Duodenal mucosa (tissue), 2 donors: Measurements from ENCODE around the gene CRX.
"Not testable (repeated sequence)": the region's sequence is repeated elsewhere in the genome, so short reads cannot be mapped to it uniquely, and the experiment has no call there.

Source experiments
- H3K27ac ChIP-seq: one replicate; pipeline ENCODE4 v1.7.0; 2013; ENCODE audit warnings: low read depth, low read length
- H3K27me3 ChIP-seq, 2 donors: one replicate each; pipeline ENCODE4 v1.7.0; 2013; ENCODE audit warnings: low read length in 2 of 2, control low read depth in 1 of 2; ENCODE audit not compliant: insufficient read depth in 2 of 2, control insufficient read depth in 1 of 2
- H3K36me3 ChIP-seq, 2 donors: one replicate each; pipeline ENCODE4 v1.7.0; 2013; ENCODE audit warnings: low read length in 2 of 2, control low read depth in 1 of 2; ENCODE audit not compliant: insufficient read depth in 2 of 2, control insufficient read depth in 1 of 2
- H3K4me1 ChIP-seq, 2 donors: one replicate each; pipeline ENCODE4 v1.7.0; 2013; ENCODE audit warnings: low read length in 2 of 2, control low read depth in 1 of 2; ENCODE audit not compliant: insufficient read depth in 2 of 2, control insufficient read depth in 1 of 2
- H3K4me3 ChIP-seq, 2 donors: one replicate each; pipeline ENCODE4 v1.7.0; 2013; ENCODE audit warnings: low read length in 2 of 2, low read depth in 1 of 2
- H3K9ac ChIP-seq, 2 donors: one replicate each; pipeline ENCODE4 v1.7.0; 2013; ENCODE audit warnings: low read length in 2 of 2, low read depth in 1 of 2
- H3K9me3 ChIP-seq, 2 donors: one replicate each; pipeline ENCODE4 v1.7.0; 2013; ENCODE audit warnings: low read length in 2 of 2, control low read depth in 1 of 2; ENCODE audit not compliant: control insufficient read depth in 1 of 2

Gene CRX

DNA sequence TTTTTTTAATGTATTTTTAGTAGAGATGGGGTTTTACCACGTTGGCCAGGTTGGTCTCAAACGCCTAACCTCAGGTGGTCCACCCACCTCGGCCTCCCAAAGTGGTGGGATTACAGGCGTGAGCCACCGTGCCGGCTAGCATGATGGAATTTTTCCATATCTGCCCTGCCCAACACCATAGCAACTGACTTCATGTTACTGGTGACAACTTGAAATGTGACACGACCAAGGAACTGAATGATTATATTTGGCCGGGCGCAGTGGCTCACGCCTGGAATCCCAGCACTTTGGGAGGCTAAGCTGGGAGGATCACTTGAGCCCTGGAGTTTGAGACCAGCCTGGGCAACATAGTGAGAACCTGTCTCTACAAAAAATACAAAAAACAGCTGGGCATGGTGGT is 34.4 kb upstream of the CRX start:
- not testable (repeated sequence) for H3K27ac ChIP-seq, H3K9ac ChIP-seq, H3K27me3 ChIP-seq, H3K4me1 ChIP-seq, H3K9me3 ChIP-seq, H3K4me3 ChIP-seq
- peaks cover 5 to 36% of the 10 kb centered on the region in 2 donors for H3K36me3 ChIP-seq

DNA sequence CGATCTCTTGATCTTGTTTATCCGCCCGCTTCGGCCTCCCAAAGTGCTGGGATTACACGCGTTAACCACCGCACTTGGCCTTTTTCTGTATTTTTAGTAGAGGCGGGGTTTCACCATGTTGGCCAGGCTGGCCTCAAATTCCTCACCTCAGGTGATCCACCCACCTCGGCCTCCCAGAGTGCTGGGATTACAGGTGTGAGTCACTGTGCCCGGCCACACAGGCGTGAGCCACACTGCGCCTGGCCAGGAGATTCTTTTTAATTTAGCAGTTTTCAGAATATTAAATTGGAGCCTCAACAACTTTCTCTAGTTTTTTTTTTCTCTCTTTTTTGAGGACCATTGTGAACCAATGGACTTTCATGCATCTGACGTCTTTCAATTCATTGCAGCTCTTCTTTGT is 31.9 kb upstream of the CRX start:
- not testable (repeated sequence) for H3K4me1 ChIP-seq, H3K4me3 ChIP-seq, H3K9ac ChIP-seq, H3K27me3 ChIP-seq, H3K9me3 ChIP-seq, H3K27ac ChIP-seq
- peaks cover 0 to 20% of the 10 kb centered on the region in 2 donors for H3K36me3 ChIP-seq

DNA sequence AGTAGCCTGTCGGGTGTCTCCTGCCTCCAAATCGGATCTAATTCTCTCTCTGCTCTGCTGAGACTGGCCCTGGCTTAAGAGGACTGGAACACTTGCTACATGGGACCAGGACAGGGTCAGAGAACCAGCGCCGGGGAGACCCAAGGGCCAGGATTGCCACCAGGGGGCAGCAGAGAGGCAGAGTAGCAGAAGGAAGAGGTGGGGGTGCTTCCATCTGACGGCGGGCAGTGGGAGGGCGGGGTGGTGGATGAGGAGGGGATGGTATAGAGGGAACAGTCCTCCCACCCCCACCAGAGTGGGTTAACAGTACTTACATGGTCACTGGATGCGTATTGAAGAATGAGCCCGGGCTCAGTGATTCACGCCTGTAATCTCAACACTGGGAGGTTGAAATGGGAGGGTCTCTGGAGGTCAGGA is 31.3 kb upstream of the CRX start:
- Histone ChIP-seq H3K27ac (no peak overlapping the region), H3K4me1 (no peaks in the 10 kb centered on the region), H3K27me3 (no peaks in the 10 kb centered on the region), H3K4me3 (no peak overlapping the region), H3K36me3 (peaks cover 0 to 14% of the 10 kb centered on the region in 2 donors), H3K9ac (no peak overlapping the region), H3K9me3 (peaks cover 0 to 4% of the 10 kb centered on the region in 2 donors)

DNA sequence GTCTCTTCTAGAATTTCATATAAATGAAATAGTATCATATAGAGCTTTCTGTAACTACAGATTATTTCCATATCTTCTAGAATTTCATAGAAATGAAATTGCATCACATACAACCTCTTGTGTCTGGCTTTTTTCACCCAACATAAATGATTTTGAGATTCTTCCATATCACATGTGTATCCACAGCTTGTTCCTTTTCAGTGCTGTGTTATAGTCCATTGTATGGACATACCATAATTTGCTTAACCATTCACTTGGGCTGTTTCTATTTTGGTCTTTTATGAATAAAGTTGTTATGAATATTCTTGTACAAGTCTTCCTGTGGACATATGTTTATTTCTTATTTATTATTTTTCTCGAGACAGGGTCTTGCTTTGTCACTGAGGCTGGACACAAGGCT is 29.1 kb upstream of the CRX start:
- Histone ChIP-seq H3K4me3 (no peak overlapping the region), H3K27ac (no peak overlapping the region), H3K36me3 (no peaks in the 10 kb centered on the region), H3K4me1 (no peaks in the 10 kb centered on the region), H3K9ac (no peak overlapping the region), H3K27me3 (no peaks in the 10 kb centered on the region), H3K9me3 (peaks cover 0 to 4% of the 10 kb centered on the region in 2 donors)

DNA sequence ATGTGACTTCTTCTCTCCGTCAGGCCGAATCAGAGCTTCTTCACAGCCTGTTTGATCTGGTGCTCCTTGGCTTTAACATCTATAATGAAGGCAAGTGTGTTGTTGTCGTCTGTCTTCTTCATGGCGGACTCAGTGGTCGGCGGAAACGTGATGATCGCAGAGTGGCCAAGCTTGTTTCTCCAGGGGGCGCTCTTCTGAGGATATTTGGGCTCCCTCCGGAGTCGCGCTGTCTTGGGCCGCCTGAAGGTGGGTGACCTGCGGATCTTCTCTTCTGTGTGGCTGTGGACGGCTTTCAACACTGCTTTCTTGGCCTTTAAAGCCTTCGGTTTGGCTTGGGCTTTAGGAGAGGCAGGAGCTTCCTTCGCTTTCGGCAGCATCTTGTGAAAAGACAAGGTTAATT is 27.2 kb upstream of the CRX start:
- peaks cover 0 to 4% of the 10 kb centered on the region in 2 donors for H3K9me3 ChIP-seq
- no peaks in the 10 kb centered on the region for H3K4me1 ChIP-seq
- H3K36me3 ChIP-seq, result no peaks in the 10 kb centered on the region
- H3K27me3 ChIP-seq, result peaks cover 0 to 5% of the 10 kb centered on the region in 2 donors
- no peak overlapping the region for H3K9ac ChIP-seq
- H3K4me3 ChIP-seq, result no peak overlapping the region
- no peak overlapping the region for H3K27ac ChIP-seq

DNA sequence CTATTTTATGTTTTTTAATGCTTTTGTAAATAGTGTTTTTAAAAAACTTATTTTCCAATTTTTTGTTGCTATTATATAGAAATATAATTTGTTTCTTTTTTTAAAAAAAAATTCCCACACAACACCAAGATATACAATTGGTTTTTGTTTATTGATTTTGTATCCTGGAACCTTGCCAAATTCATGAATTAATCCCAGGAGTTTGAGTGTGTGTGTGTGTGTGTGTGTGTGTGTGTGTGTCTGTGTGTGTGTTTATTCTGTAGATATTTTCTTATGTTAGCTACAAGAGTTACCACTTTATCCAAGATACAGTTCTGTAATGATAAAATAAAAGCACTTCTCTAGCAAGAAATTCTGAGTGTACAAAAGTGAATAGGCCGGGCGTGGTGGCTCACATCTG is 25.0 kb upstream of the CRX start:
- Histone ChIP-seq H3K27me3 (peaks cover 0 to 5% of the 10 kb centered on the region in 2 donors), H3K9ac (no peak overlapping the region), H3K27ac (no peak overlapping the region), H3K9me3 (peaks cover 0 to 4% of the 10 kb centered on the region in 2 donors), H3K4me3 (no peak overlapping the region), H3K4me1 (no peaks in the 10 kb centered on the region), H3K36me3 (no peaks in the 10 kb centered on the region)

DNA sequence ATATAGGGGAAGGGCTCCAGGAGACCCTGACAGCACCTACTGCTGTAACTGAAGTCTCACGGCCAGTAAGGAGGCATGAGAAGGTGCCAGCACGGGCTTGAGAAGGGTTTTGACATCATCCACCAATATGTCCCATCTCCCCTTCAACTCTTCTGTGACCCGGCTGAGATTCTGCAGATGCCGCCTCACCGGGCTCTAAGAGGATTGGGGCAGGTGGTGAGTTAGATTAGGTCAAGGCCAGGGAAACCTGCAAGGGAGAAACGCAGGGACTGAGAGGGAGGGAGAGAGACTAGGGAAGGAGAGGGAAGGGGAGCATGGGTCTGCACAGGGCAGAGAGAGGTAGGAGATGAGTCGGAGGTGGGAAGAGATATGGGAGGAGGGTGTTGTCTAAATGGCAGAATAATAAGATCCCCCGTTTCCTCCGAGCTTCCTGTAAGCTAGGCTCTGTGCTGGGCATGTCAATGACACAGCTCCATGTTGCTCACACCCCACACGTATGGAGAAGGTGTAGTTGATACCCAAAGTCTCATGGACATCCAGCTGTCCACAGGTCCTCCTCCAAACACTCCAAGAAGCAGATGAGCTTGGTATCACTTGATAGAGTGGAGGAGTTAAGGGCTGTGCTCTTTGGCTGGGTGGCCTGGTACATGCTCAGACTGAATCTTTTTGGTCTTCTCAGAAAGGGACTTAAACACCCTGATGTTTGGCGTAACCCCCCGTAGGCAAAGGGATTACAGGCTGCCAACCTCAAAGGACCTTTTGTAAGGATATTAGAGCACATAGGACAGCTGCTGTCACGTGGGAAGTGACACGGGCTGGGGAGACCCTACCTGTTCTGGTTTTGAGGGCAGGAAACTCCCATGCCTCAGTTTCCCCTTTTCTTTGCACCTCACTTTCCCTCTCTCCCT is 23.5 kb upstream of the CRX start:
- Histone ChIP-seq H3K4me1 (no peaks in the 10 kb centered on the region), H3K9ac (no peak overlapping the region), H3K27me3 (peaks cover 0 to 5% of the 10 kb centered on the region in 2 donors), H3K4me3 (no peak overlapping the region), H3K9me3 (no peaks in the 10 kb centered on the region), H3K27ac (no peak overlapping the region), H3K36me3 (no peaks in the 10 kb centered on the region)

DNA sequence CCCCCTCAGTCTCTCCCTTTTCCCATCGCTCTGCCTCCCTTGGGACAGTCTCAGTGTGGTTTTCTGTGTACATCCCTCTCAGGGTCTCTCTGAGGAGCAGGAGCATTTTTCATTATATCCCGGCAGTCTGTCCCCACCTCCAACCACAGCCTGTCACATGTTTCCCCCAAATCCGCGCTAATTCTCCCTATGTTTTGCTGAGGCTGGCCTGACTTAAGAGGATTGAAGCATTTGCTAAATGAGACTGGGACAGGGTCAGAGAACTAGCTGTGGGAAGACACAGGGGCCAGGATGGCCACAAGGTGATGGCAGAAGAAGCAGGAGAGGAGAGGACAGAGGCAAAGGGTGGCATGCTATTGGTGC is 22.9 kb upstream of the CRX start:
- H3K36me3 ChIP-seq, result no peaks in the 10 kb centered on the region
- no peaks in the 10 kb centered on the region for H3K4me1 ChIP-seq
- H3K9ac ChIP-seq, result no peak overlapping the region
- no peak overlapping the region for H3K4me3 ChIP-seq
- peaks cover 0 to 5% of the 10 kb centered on the region in 2 donors for H3K27me3 ChIP-seq
- no peak overlapping the region for H3K27ac ChIP-seq
- H3K9me3 ChIP-seq, result no peaks in the 10 kb centered on the region

DNA sequence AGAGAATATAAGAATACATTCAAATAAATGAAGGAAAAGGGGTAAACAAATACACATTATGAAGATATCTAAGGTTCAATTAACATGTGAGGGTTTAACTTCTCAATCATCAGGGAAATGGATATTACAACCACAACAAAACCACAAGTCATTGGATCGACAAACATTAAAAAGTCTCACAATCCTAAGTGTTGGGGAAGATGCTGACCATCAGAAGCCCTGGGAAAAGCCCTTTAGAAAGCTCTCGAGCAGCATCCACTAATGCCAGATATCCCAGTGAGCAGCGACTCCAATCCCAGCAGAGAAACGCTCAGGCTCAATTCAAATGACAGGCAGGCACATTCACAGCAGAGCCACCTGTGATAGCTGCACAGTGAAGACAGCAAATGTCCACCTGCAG is 20.5 kb upstream of the CRX start:
- no peaks in the 10 kb centered on the region for H3K36me3 ChIP-seq
- H3K27ac ChIP-seq, result no peak overlapping the region
- no peak overlapping the region for H3K9ac ChIP-seq
- H3K4me3 ChIP-seq, result no peak overlapping the region
- no peaks in the 10 kb centered on the region for H3K9me3 ChIP-seq
- H3K4me1 ChIP-seq, result no peaks in the 10 kb centered on the region
- H3K27me3 ChIP-seq, result peaks cover 0 to 5% of the 10 kb centered on the region in 2 donors

DNA sequence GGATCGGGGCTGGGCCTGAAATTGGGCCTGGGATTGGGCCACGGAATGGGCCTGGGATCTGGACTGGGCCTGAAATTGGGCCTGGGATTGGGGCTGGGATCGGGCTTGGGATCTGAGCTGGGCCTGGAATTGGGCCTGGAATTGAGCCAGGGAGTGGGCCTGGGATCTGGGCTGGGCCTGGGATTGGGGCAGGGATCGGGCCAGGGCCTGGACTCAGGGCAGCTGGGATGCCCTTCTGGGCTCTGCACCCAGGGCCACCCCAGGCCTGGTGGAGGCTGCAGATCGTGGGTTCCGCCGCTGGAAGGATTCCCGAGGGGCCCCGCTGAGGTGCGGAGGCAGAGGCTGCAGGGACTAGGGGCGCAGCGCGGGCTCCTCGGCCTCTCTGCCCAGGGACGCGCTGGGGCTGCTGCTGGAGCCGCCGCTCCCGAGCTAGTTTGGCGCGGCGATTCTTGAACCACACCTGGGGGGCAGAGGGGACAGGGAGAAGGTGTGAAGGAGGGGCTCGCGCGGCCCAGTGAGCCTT is 19.2 kb upstream of the CRX start:
- Histone ChIP-seq H3K27me3 (peaks cover 0 to 5% of the 10 kb centered on the region in 2 donors), H3K36me3 (no peaks in the 10 kb centered on the region), H3K4me3 (no peak overlapping the region), H3K9ac (no peak overlapping the region), H3K9me3 (no peaks in the 10 kb centered on the region), H3K4me1 (no peaks in the 10 kb centered on the region), H3K27ac (no peak overlapping the region)
